HG02678 (cell line): ENCODE measurements around the gene PIK3R2.
"Not testable (repeated sequence)": the region's sequence is repeated elsewhere in the genome, so short reads cannot be mapped to it uniquely, and the experiment has no call there.

Experiments
- ATAC-seq: cut with Tn5 transposase; IDR thresholded peaks from one replicate; pipeline ENCODE4 v1.9.1; 2021; ENCODE audit warnings: mild to moderate bottlenecking, moderate library complexity; ENCODE audit not compliant: unreplicated experiment

Gene PIK3R2

GRCh38 chr19:18152442-18152816, 534 bp upstream of the PIK3R2 start:
- ATAC-seq: peak; percentile 70

GRCh38 chr19:18153556-18154134, 682 bp downstream of the PIK3R2 start:
- no peak for ATAC-seq

- ATAC-seq: no peak
Measured at GRCh38 chr19:18155095-18156087, 2.4 kb downstream of the PIK3R2 start.

GRCh38 chr19:18156268-18156667, 3.3 kb downstream of the PIK3R2 start:
- ATAC-seq: no peak

- no peak for ATAC-seq
Measured at GRCh38 chr19:18156841-18157464, 4.0 kb downstream of the PIK3R2 start.

- no peak for ATAC-seq
Measured at GRCh38 chr19:18157465-18158063, 4.6 kb downstream of the PIK3R2 start.

GRCh38 chr19:18158467-18158866, 5.5 kb downstream of the PIK3R2 start:
- ATAC-seq: no peak

- ATAC-seq: not testable (repeated sequence)
Measured at GRCh38 chr19:18159059-18159616, 6.2 kb downstream of the PIK3R2 start.

- no peak for ATAC-seq
Measured at GRCh38 chr19:18159810-18160209, 6.8 kb downstream of the PIK3R2 start.

GRCh38 chr19:18160493-18160970, 7.6 kb downstream of the PIK3R2 start:
- ATAC-seq: no peak

GRCh38 chr19:18160971-18161635, 8.1 kb downstream of the PIK3R2 start:
- peak; percentile 82 for ATAC-seq

- ATAC-seq: no peak
Measured at GRCh38 chr19:18161636-18162002, 8.7 kb downstream of the PIK3R2 start.

GRCh38 chr19:18164072-18164471, 11.1 kb downstream of the PIK3R2 start:
- no peak for ATAC-seq

GRCh38 chr19:18165794-18166544, 13.0 kb downstream of the PIK3R2 start:
- no peak for ATAC-seq

- no peak for ATAC-seq
Measured at GRCh38 chr19:18167011-18167410, 14.0 kb downstream of the PIK3R2 start.

- ATAC-seq: peak; percentile 46
Measured at GRCh38 chr19:18167975-18168645, 15.1 kb downstream of the PIK3R2 start.

- ATAC-seq: no peak
Measured at GRCh38 chr19:18168673-18169381, 15.9 kb downstream of the PIK3R2 start.

GRCh38 chr19:18170714-18171255, 17.8 kb downstream of the PIK3R2 start:
- ATAC-seq: no peak
